ENCODE data around the gene MYLK.

- no peak for TF ChIP-seq CTCF (conservative IDR thresholded peaks at IDR 0.05; ENCODE audit: low read length)
- no peak for TF ChIP-seq EZH2phosphoT487 (IDR thresholded peaks at IDR 0.05; ENCODE audit: borderline replicate concordance)
Measured at GRCh38 chr3:123682781-123683504, 201.2 kb downstream of the MYLK start.

All from Loucy (cell line).